ENCODE results near the gene CHCHD3.

The CHCHD3 gene

GRCh38 chr7:133081599-133082389 lies at the start of gene CHCHD3:
Gene CHCHD3, minus strand, starts transcription at chr7:133082090. Its CDS starts 153 bp downstream, at chr7:133081937.
- peak; percentile 100 for DNase-seq

GRCh38 chr7:133130166-133130565 lies 48.3 kb upstream of the CHCHD3 start:
- DNase-seq = no peak

GRCh38 chr7:133126422-133126821 lies 44.5 kb upstream of the CHCHD3 start:
- no peak for DNase-seq

DNA sequence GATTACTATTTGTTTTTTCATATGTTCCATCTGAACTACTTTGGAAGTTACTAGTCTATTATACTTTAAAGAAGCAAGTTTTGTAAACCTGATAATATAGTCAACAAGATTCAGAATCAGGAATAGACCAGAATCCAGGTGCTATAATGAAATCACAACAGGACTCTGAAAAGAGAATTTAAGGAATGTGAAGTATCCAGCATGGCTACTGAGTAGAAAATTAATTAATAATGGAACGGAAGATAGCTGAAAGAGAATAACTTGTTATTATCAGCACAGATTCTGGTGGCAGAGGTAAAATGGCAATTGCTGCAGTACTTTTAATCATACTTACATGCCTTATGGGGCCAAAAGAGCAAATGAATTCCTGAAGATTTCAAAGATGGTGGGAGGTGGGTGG lies 43.1 kb upstream of the CHCHD3 start:
- DNase-seq = no peak

- no peak for DNase-seq
Observed at GRCh38 chr7:133121175-133121844, 39.4 kb upstream of the CHCHD3 start.

GRCh38 chr7:133119067-133119466 lies 37.2 kb upstream of the CHCHD3 start:
- DNase-seq = no peak

DNA sequence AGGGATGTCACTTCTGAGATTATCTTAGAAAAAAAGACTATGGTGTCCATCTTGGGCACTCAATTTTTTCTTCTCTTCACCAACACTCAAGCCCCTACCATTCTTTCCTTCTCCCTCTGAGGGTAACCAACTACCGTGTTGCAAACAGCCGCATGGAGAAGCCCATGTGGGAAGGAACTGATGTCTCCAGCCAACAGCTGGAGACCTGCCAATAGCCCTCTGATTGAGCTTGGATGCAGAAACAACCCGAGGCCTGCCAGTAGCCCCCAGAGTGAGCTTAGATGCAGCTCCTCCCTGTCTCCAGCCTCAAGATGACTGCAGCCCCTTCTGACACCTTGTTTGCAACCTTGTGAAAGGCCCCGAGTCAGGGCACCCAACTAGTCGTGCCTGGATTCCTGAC lies 36.4 kb upstream of the CHCHD3 start:
- DNase-seq = no peak

GRCh38 chr7:133117452-133117851 lies 35.6 kb upstream of the CHCHD3 start:
- DNase-seq = no peak

DNA sequence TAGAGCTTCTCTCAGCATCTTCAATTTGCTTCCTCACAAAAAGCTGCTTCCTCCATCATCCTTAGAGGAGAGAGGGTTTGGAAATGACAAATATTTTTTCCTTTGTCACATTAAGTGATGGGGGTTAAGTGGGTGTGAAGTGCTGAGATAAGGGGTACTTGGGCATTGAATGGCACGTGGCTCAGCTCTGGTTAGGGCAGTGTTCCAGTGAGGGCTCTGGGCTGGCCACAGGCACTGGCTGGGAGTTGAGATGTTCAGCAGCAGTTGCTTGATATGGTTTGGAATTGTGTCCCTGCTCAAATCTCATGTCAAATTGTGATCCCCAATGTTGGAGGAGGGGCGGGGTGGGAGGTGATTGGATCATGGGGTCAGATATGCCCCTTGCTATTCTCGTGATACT lies 33.7 kb upstream of the CHCHD3 start:
- no peak for DNase-seq

GRCh38 chr7:133114519-133114918 lies 32.6 kb upstream of the CHCHD3 start:
- no peak for DNase-seq

GRCh38 chr7:133112976-133113375 lies 31.1 kb upstream of the CHCHD3 start:
- DNase-seq = no peak

GRCh38 chr7:133112335-133112734 lies 30.4 kb upstream of the CHCHD3 start:
- no peak for DNase-seq

- DNase-seq = no peak
Observed at GRCh38 chr7:133110312-133110711, 28.4 kb upstream of the CHCHD3 start.

DNA sequence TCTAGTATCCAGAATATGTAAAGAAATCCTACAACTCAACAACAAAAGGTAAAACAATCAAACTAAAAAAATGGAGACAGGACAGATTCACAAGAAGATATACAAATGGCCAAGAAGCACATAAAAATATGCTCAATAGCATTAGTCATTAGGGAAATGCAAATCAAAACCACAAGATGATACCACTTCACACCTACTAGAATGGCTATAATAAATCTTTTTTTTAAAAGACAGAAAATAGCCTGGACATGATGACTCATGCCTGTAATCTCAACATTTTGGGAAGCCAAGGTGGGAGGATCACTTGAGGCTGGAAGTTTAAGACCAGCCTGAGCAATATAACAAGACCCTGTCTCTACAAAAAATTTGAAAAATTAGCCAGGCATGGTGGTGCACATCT lies 27.9 kb upstream of the CHCHD3 start:
- no peak for DNase-seq

GRCh38 chr7:133108023-133108422 lies 26.1 kb upstream of the CHCHD3 start:
- DNase-seq = no peak

DNA sequence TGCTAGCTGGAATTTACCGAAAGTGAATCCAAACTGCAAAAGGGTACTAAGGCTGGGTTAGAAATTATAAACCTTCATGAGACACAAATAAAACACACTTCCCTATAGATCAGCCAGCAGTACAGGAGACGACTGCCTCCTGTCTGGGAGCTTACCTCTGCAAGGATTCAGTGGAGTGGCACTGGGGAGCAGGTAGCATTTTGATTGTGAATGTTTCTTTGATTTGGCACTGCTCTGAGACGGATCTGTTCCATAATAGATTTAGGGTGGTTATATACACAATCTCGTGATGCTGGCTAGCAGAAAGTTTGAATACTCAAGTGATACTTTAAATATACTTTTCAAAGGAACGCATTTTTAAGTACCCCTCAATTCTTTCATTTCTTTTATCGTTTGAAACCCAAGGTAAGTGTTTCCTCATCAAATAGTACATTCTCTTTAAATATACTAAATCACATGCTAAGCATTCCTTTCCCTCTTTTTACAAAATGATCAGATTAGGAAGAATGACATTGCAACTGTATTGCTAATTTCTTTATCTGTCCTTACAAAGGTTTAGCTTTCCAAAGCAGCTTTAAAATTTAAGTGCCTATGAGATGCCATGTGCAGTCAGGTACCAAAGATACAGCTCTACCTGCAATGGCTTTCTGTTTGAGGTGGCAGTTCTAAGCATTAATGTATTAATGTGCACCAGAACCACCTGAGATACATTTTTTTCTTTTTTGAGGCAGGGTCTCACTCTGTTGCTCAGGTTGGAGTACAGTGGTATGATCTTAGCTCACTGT lies 20.6 kb upstream of the CHCHD3 start:
- no peak for DNase-seq

DNA sequence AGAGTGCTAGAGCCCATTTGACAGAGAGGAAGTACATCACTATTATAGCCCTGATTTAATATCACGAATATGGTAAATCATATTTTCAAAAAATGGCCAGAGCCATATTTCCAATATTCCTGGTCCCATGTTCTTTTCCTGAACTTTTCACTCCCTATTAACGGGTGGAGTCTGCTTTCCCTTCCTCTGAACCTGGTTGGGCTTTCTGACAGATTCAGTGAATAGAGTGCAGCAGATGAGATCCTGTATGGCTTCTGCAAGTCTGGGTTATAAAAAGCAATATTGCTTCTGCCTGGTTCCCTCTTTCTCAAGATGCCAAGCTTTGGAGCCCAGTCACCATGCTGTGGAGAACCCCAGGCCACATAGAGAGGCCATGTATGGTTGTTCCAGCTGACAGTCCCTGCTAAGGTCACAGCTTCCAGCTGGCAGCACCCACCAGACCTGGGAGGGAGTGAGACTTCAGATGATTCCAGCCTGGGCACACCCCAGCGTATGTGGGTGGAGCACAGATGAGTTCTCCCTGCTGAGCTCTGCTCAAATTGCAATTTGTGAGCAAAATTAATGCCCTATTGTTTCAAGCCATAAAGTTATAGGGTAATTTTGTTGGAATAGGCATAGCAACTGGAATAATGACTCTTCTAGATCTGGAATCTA lies 17.9 kb upstream of the CHCHD3 start:
- DNase-seq = no peak

GRCh38 chr7:133095119-133095671 lies 13.3 kb upstream of the CHCHD3 start:
- DNase-seq = no peak

GRCh38 chr7:133091943-133092464 lies 10.1 kb upstream of the CHCHD3 start:
- no peak for DNase-seq

DNA sequence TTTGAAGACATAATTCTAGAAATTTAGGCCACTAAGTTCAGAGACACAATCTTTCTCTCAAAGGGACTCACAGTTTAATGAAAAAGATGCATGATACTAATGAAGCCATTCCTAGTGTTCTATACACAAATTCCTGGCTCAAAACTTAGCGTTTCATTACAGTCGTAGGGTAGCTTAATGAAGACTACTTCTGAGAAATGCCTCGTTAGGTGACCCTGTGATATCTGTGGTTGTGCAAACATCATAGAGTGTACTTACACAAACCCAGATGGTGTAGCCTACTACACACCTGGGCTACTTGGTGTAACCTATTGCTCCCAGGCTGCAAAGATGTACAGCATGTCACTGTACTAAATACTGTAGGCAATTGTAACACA lies 488 bp upstream of the CHCHD3 start:
- DNase-seq = no peak

DNA sequence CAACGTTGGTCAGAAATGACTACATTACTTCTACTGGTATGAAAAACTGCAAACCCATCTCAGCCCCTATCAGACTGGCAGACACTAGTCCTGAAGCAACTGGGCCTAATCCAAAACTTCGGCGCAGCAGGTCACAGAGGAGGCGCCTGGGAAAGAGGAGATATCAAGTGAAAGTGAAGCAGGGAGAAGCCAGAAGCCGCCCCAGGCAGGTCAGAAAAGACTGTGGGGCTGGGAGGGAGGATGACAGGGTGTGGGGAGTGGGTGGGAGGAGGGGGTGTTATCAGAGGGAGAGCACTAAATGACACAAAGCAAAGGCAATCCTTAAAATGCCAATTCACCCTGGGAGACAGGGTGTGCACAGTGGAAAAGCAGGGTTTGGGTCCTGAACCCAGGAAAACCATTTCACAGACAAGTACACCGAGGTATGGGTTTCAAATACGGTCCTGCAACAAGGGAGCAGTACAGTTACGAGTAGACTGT lies 731 bp downstream of the CHCHD3 start:
- peak; percentile 83 for DNase-seq

GRCh38 chr7:133079296-133079695 lies 2.6 kb downstream of the CHCHD3 start:
- DNase-seq = no peak

DNA sequence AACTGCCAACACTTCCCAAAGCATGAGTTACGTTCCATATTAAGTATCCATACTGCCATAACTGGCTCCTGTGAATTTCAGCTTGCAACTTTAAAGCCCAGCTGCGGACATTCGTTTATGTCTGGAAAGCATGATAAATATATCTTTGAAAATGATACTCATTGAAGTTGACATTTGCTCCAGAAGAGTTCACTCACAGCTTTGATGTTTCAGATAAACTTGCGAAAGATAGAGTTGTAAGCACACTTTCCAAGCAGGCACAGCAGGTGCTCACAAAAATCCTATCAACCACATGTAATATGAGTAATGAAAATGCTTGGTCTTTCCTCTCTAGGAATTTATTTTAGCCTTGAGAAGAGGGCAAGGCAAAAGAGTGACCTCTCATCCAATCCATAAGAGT lies 4.5 kb downstream of the CHCHD3 start:
- DNase-seq = no peak
